ENCODE data around the gene NAV3. TPM values are rescaled to one million over a fixed set of nuclear protein-coding genes. Genes with fewer than 3 reads are reported as not detected.

NAV3 gene
- total RNA-seq, 1 experiment from 2014 or later: 3.0 TPM

DNA sequence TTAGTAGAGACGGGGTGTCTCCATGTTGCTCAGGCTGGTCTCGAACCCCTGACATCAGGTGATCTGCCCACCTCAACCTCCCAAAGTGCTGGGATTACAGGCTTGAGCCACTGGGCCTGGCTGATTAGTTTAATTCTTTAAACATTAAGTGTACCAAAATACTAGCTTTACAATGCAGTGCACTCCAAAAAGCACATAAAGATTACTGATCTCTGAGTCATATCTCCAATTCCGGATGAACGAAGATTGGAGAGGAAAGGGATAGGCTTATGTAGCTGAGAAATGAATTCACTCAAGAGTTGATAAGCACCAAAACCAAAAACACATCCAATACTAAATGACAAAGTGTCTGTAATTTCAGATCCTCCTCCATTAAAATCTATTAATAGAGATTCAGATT lies 15.1 kb downstream of the NAV3 start:
- Histone ChIP-seq H3K79me1 (ENCODE audit: insufficient read depth, low read depth, low read length, poor library complexity, severe bottlenecking) (no peaks in the 10 kb centered on the region), H3K9me3 (ENCODE audit: control insufficient read depth, low read depth, low read length) (no peaks in the 10 kb centered on the region), H3K79me2 (ENCODE audit: insufficient read depth, low read length) (no peaks in the 10 kb centered on the region), H3K4me1 (ENCODE audit: insufficient read depth, low read length) (no peaks in the 10 kb centered on the region), H2BK12ac (ENCODE audit: insufficient read length, low read depth, low read length) (no peak overlapping the region), H3K23me2 (ENCODE audit: insufficient read length, low read depth, low read length, poor library complexity, severe bottlenecking) (no peaks in the 10 kb centered on the region), H2BK20ac (ENCODE audit: low read depth, low read length, poor library complexity, severe bottlenecking) (no peak overlapping the region), H2BK5ac (ENCODE audit: insufficient read length, low read length) (no peak overlapping the region), H3K27ac (ENCODE audit: insufficient read length, low read depth, low read length) (no peak overlapping the region), H4K91ac (ENCODE audit: insufficient read length, low read depth, low read length) (no peak overlapping the region), H3K23ac (ENCODE audit: insufficient read length, low read depth, low read length) (no peak overlapping the region), H3K9ac (ENCODE audit: extremely low read depth, insufficient read length, low read length) (no peak overlapping the region), H3T11ph (ENCODE audit: low read length) (no peak overlapping the region), H3K4ac (ENCODE audit: low read depth, low read length) (no peak overlapping the region), H4K8ac (replicated peaks; ENCODE audit: insufficient read length, low read depth, low read length) (no peak overlapping the region), H3K4me2 (ENCODE audit: insufficient read depth, insufficient read length, low read length) (no peak overlapping the region), H2AFZ (ENCODE audit: low read length) (no peak overlapping the region), H2BK120ac (ENCODE audit: low read depth, low read length, poor library complexity, severe bottlenecking) (no peak overlapping the region), H3K18ac (ENCODE audit: insufficient read length, low read depth, low read length) (no peak overlapping the region), H3K27me3 (ENCODE audit: insufficient read depth, low read length) (no peaks in the 10 kb centered on the region), H3K56ac (ENCODE audit: insufficient read length, low read depth, low read length) (no peak overlapping the region), H4K20me1 (ENCODE audit: control insufficient read depth, insufficient read depth, insufficient read length) (no peaks in the 10 kb centered on the region), H2AK5ac (ENCODE audit: insufficient read length, low read length) (no peak overlapping the region), H4K5ac (ENCODE audit: insufficient read length, low read depth, low read length) (no peak overlapping the region), H3K14ac (ENCODE audit: insufficient read depth, low read length) (no peak overlapping the region), H2BK15ac (ENCODE audit: low read depth, low read length) (no peak overlapping the region)
- TF ChIP-seq, protein P1, sequence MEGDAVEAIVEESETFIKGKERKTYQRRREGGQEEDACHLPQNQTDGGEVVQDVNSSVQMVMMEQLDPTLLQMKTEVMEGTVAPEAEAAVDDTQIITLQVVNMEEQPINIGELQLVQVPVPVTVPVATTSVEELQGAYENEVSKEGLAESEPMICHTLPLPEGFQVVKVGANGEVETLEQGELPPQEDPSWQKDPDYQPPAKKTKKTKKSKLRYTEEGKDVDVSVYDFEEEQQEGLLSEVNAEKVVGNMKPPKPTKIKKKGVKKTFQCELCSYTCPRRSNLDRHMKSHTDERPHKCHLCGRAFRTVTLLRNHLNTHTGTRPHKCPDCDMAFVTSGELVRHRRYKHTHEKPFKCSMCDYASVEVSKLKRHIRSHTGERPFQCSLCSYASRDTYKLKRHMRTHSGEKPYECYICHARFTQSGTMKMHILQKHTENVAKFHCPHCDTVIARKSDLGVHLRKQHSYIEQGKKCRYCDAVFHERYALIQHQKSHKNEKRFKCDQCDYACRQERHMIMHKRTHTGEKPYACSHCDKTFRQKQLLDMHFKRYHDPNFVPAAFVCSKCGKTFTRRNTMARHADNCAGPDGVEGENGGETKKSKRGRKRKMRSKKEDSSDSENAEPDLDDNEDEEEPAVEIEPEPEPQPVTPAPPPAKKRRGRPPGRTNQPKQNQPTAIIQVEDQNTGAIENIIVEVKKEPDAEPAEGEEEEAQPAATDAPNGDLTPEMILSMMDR (conservative IDR thresholded peaks at IDR 0.05): no peak
- no peak for DNase-seq
- no CpG with 5 or more reads among the region's 4 CpGs for WGBS (ENCODE audit: extremely low coverage, insufficient read length, low lambda C conversion rate)
- H3K4me3 Mint-ChIP-seq: no peak overlapping the region
- no peaks in the 10 kb centered on the region for H3K9me3 Mint-ChIP-seq
- H3K27ac Mint-ChIP-seq: no peak overlapping the region
- no peaks in the 10 kb centered on the region for H3K36me3 Mint-ChIP-seq (ENCODE audit: insufficient read depth in 1 of 3, low read depth in 3 of 3)
- H3K27me3 Mint-ChIP-seq (ENCODE audit: low read depth): no peaks in the 10 kb centered on the region
- H3K4me1 Mint-ChIP-seq: no peaks in the 10 kb centered on the region
